Astrocyte (in vitro differentiated cells and primary cell): Measurements from ENCODE around the gene TUNAR.

Source experiments
- CTCF ChIP-seq: IDR thresholded peaks from 2 replicates; pipeline ENCODE4 v1.5.1; 2011; ENCODE audit warnings: low read depth, mild to moderate bottlenecking, inconsistent platforms, low read length, moderate library complexity; ENCODE audit not compliant: insufficient read depth
- EZH2 ChIP-seq: IDR thresholded peaks from 2 replicates; pipeline ENCODE4 v1.6.1; 2012; ENCODE audit warnings: mild to moderate bottlenecking, low read length, inconsistent platforms; ENCODE audit not compliant: insufficient read depth

GRCh38 chr14:95875831-95876760 lies 536 bp upstream of the TUNAR start:
- TF ChIP-seq CTCF, result no peak
- TF ChIP-seq EZH2, result no peak
